DND-41 (cell line): ENCODE data around the gene FBXW8.

ENCODE experiments used
- ATAC-seq: fragments of 200-7000 bp; cut with Tn5 transposase; 3 replicates; pipeline ENCODE4 v1.9.1; 2021; ENCODE audit warnings: low read depth; ENCODE audit not compliant: insufficient read depth
- DNase-seq: peaks from one replicate; pipeline ENCODE4 v3.0.0-alpha.2; 2020
- H2AFZ ChIP-seq: 2 replicates; pipeline ENCODE4 v1.6.0; 2012; ENCODE audit warnings: low read depth, low read length
- H3K27ac ChIP-seq: 2 replicates; pipeline ENCODE4 v1.5.1; 2012; ENCODE audit warnings: low read length, inconsistent platforms
- H3K27me3 ChIP-seq: fragments of 200-600 bp; sonication (generic); 2 replicates; pipeline ENCODE4 v1.6.0; 2012; ENCODE audit warnings: low read length, mild to moderate bottlenecking, inconsistent platforms; ENCODE audit not compliant: insufficient read depth, poor library complexity
- H3K36me3 ChIP-seq: 2 replicates; pipeline ENCODE4 v1.5.1; 2012; ENCODE audit warnings: low read length, inconsistent platforms; ENCODE audit not compliant: insufficient read depth
- H3K4me1 ChIP-seq: 2 replicates; pipeline ENCODE4 v1.5.1; 2012; ENCODE audit warnings: mild to moderate bottlenecking, low read length; ENCODE audit not compliant: insufficient read depth
- H3K4me2 ChIP-seq: 2 replicates; pipeline ENCODE4 v1.6.0; 2012; ENCODE audit warnings: mild to moderate bottlenecking, moderate library complexity, low read length, inconsistent platforms; ENCODE audit not compliant: insufficient read depth
- H3K4me3 ChIP-seq, 2 experiments: fragments of 200-600 bp in 1 of 2; shearing (Covaris generic) in 1 of 2; 2 replicates each; pipeline ENCODE4 v1.5.1; 2012 to 2016; ENCODE audit warnings: inconsistent platforms in 2 of 2, low read length in 2 of 2, mild to moderate bottlenecking in 2 of 2, low read depth in 1 of 2, moderate library complexity in 1 of 2
- H3K79me2 ChIP-seq: 2 replicates; pipeline ENCODE4 v1.6.0; 2012; ENCODE audit warnings: low read length, inconsistent platforms; ENCODE audit not compliant: insufficient read depth
- H3K9ac ChIP-seq: 2 replicates; pipeline ENCODE4 v1.6.0; 2012; ENCODE audit warnings: low read depth, mild to moderate bottlenecking, inconsistent platforms, low read length, moderate library complexity
- H3K9me3 ChIP-seq: 2 replicates; pipeline ENCODE4 v1.5.1; 2012; ENCODE audit warnings: low read length, moderate library complexity, mild to moderate bottlenecking, inconsistent platforms; ENCODE audit not compliant: insufficient read depth, severe bottlenecking
- H4K20me1 ChIP-seq: 2 replicates; pipeline ENCODE4 v1.6.0; 2012; ENCODE audit warnings: low read length; ENCODE audit not compliant: insufficient read depth
- CTCF ChIP-seq: IDR thresholded peaks from 2 replicates; pipeline ENCODE4 v1.5.1; 2012; ENCODE audit warnings: borderline replicate concordance, low read length, moderate library complexity, mild to moderate bottlenecking; ENCODE audit not compliant: poor library complexity, severe bottlenecking; ENCODE audit errors: extremely low read depth
- EZH2 ChIP-seq: IDR thresholded peaks from 3 replicates; pipeline ENCODE4 v1.6.1; 2012; ENCODE audit warnings: borderline replicate concordance, low read depth, mild to moderate bottlenecking, moderate library complexity, low read length, inconsistent platforms; ENCODE audit not compliant: severe bottlenecking

FBXW8 gene

GRCh38 chr12:116958402-116959197 lies 47.9 kb downstream of the FBXW8 start:
- H3K36me3 ChIP-seq = no peaks in the 10 kb centered on the region
- H3K27ac ChIP-seq = no peak overlapping the region
- no peak for TF ChIP-seq EZH2
- no peak for TF ChIP-seq CTCF
- H4K20me1 ChIP-seq = 0 out of 2 replicates have a peak, but pooled peaks cover 1% of the 10 kb centered on the region
- no peak overlapping the region for H2AFZ ChIP-seq
- no peak overlapping the region for H3K9ac ChIP-seq
- no peaks in the 10 kb centered on the region for H3K9me3 ChIP-seq
- no peak overlapping the region for H3K4me3 ChIP-seq
- no peak for DNase-seq
- ATAC-seq = no peak
- no peak overlapping the region for H3K4me2 ChIP-seq
- no peaks in the 10 kb centered on the region for H3K79me2 ChIP-seq
- H3K27me3 ChIP-seq = no peaks in the 10 kb centered on the region
- peaks cover 21% of the 10 kb centered on the region for H3K4me1 ChIP-seq

GRCh38 chr12:116959198-116959460 lies 48.4 kb downstream of the FBXW8 start:
- 0 out of 2 replicates have a peak, but pooled peaks cover 5% of the 10 kb centered on the region for H4K20me1 ChIP-seq
- H3K27me3 ChIP-seq = no peaks in the 10 kb centered on the region
- H3K9me3 ChIP-seq = no peaks in the 10 kb centered on the region
- no peak overlapping the region for H3K4me3 ChIP-seq
- ATAC-seq = no peak
- H3K4me1 ChIP-seq = peaks cover 27% of the 10 kb centered on the region
- no peak overlapping the region for H3K4me2 ChIP-seq
- no peak overlapping the region for H3K27ac ChIP-seq
- no peak for DNase-seq
- H3K36me3 ChIP-seq = no peaks in the 10 kb centered on the region
- TF ChIP-seq CTCF (no peak), EZH2 (no peak)
- H2AFZ ChIP-seq = no peak overlapping the region
- no peaks in the 10 kb centered on the region for H3K79me2 ChIP-seq
- H3K9ac ChIP-seq = no peak overlapping the region

- DNase-seq (no peak), ATAC-seq (no peak)
- no peak overlapping the region for H2AFZ ChIP-seq
- H3K4me1 ChIP-seq = peaks cover 35% of the 10 kb centered on the region
- H3K27me3 ChIP-seq = no peaks in the 10 kb centered on the region
- H3K4me2 ChIP-seq = no peak overlapping the region
- no peaks in the 10 kb centered on the region for H3K36me3 ChIP-seq
- no peaks in the 10 kb centered on the region for H3K9me3 ChIP-seq
- TF ChIP-seq CTCF (no peak), EZH2 (no peak)
- no peak overlapping the region for H3K27ac ChIP-seq
- no peaks in the 10 kb centered on the region for H3K79me2 ChIP-seq
- 0 out of 2 replicates have a peak, but pooled peaks cover 5% of the 10 kb centered on the region for H4K20me1 ChIP-seq
- no peak overlapping the region for H3K4me3 ChIP-seq
- no peak overlapping the region for H3K9ac ChIP-seq
These were observed 49.2 kb downstream of the FBXW8 start for GRCh38 chr12:116959845-116960514.
